Measurements from ENCODE around the gene PLA2G4C. TPM values are rescaled to one million over a fixed set of nuclear protein-coding genes. Genes with fewer than 3 reads are reported as not detected.

The PLA2G4C gene
- total RNA-seq, 1 donor from 2014 or later: 0.26 TPM

- no peak overlapping the region for H3K27ac Mint-ChIP-seq
- H3K4me1 Mint-ChIP-seq (ENCODE audit: low read depth): no peaks in the 10 kb centered on the region
- H3K4me3 Mint-ChIP-seq (ENCODE audit: low read depth): no peak overlapping the region
- TF ChIP-seq, protein P1, sequence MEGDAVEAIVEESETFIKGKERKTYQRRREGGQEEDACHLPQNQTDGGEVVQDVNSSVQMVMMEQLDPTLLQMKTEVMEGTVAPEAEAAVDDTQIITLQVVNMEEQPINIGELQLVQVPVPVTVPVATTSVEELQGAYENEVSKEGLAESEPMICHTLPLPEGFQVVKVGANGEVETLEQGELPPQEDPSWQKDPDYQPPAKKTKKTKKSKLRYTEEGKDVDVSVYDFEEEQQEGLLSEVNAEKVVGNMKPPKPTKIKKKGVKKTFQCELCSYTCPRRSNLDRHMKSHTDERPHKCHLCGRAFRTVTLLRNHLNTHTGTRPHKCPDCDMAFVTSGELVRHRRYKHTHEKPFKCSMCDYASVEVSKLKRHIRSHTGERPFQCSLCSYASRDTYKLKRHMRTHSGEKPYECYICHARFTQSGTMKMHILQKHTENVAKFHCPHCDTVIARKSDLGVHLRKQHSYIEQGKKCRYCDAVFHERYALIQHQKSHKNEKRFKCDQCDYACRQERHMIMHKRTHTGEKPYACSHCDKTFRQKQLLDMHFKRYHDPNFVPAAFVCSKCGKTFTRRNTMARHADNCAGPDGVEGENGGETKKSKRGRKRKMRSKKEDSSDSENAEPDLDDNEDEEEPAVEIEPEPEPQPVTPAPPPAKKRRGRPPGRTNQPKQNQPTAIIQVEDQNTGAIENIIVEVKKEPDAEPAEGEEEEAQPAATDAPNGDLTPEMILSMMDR (IDR thresholded peaks at IDR 0.05; ENCODE audit: unreplicated experiment): no peak
- no peaks in the 10 kb centered on the region for H3K9me3 Mint-ChIP-seq (ENCODE audit: low read depth)
- H3K36me3 Mint-ChIP-seq (ENCODE audit: insufficient read depth): peaks cover 7% of the 10 kb centered on the region
- DNase-seq (ENCODE audit: low spot score, unreplicated experiment): no peak
- no peaks in the 10 kb centered on the region for H3K27me3 Mint-ChIP-seq
These were observed 2.7 kb upstream of the PLA2G4C start for GRCh38 chr19:48113190-48113917.

DNA sequence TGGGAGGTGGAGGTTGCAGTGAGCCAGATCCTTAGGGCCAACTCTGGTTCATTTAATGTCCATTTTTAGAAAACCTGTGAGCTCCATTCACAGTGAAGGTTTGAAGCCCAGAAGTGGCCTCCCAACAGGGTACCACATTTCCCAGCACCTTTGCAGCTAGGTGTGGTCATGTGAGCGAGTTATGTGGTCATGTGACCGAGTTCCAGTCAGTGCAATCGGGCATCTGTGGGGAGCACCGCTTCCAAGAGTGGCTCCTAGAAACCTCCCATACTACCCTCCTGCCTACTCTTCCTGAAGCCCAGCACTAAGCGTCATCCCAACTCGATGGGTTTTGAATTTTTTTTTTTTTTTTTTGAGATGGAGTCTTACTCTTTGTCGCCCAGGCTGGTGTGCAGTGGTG lies 663 bp upstream of the PLA2G4C start:
- H3K4me3 Mint-ChIP-seq (ENCODE audit: low read depth): no peak overlapping the region
- H3K27ac Mint-ChIP-seq: no peak overlapping the region
- peaks cover 6% of the 10 kb centered on the region for H3K27me3 Mint-ChIP-seq
- TF ChIP-seq, protein P1 (IDR thresholded peaks at IDR 0.05; ENCODE audit: unreplicated experiment): no peak
- no peaks in the 10 kb centered on the region for H3K9me3 Mint-ChIP-seq (ENCODE audit: low read depth)
- no peak for DNase-seq (ENCODE audit: low spot score, unreplicated experiment)
- H3K4me1 Mint-ChIP-seq (ENCODE audit: low read depth): no peaks in the 10 kb centered on the region
- peaks cover 2% of the 10 kb centered on the region for H3K36me3 Mint-ChIP-seq (ENCODE audit: insufficient read depth)

GRCh38 chr19:48108997-48109782 lies 1.4 kb downstream of the PLA2G4C start:
- DNase-seq (ENCODE audit: low spot score, unreplicated experiment): no peak
- Mint-ChIP-seq H3K27me3 (peaks cover 10% of the 10 kb centered on the region), H3K4me1 (ENCODE audit: low read depth) (no peaks in the 10 kb centered on the region), H3K27ac (no peak overlapping the region), H3K9me3 (ENCODE audit: low read depth) (no peaks in the 10 kb centered on the region), H3K36me3 (ENCODE audit: insufficient read depth) (peaks cover under 1% of the 10 kb centered on the region), H3K4me3 (ENCODE audit: low read depth) (no peak overlapping the region)
- TF ChIP-seq, protein P1 (IDR thresholded peaks at IDR 0.05; ENCODE audit: unreplicated experiment): no peak

DNA sequence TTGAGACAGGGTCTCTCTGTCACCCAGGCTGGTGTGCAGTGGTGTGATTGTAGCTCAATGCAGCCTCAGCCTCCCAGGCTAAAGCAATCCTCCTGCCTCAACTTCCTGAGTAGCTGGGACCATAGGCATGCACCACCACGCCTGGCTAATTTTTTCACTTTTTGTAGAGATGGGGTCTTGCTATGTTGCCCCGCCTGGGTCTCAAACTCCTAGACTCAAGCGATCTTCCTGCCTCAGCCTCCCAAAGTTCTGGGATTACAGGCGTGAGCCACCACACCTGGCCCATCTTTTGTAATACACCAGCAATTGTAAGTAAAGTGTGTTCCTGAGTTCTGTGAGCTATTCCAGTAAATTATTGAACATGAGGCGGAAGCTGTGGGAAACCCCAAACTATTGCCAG lies 6.7 kb downstream of the PLA2G4C start:
- no peak overlapping the region for H3K4me3 Mint-ChIP-seq (ENCODE audit: low read depth)
- H3K9me3 Mint-ChIP-seq (ENCODE audit: low read depth): peaks cover 2% of the 10 kb centered on the region

More for the DNA sequence above, 6.7 kb downstream of the PLA2G4C start:
- Mint-ChIP-seq H3K36me3 (ENCODE audit: insufficient read depth) (no peaks in the 10 kb centered on the region), H3K4me1 (ENCODE audit: low read depth) (no peaks in the 10 kb centered on the region), H3K27me3 (peaks cover 10% of the 10 kb centered on the region), H3K27ac (no peak overlapping the region)
- no peak for DNase-seq (ENCODE audit: low spot score, unreplicated experiment)
- TF ChIP-seq, protein P1 (IDR thresholded peaks at IDR 0.05; ENCODE audit: unreplicated experiment): no peak

Measured in progenitor cell of endocrine pancreas (in vitro differentiated cells).